GM23248 (cell line): Measurements from ENCODE around the gene MEIS2. TPM values are rescaled to one million over a fixed set of nuclear protein-coding genes. Genes with fewer than 3 reads are reported as not detected.

ENCODE experiments used
- DNase-seq: peaks from one replicate; pipeline ENCODE4 v3.0.0-alpha.2; 2015
- H2AFZ ChIP-seq: fragments of 200-600 bp; sonication (generic); 2 replicates; pipeline ENCODE4 v1.6.1; 2016; ENCODE audit warnings: antibody characterized with exemption
- H3F3A ChIP-seq: fragments of 200-600 bp; sonication (generic); 2 replicates; pipeline ENCODE4 v1.6.1; 2016; ENCODE audit warnings: mild to moderate bottlenecking, antibody characterized with exemption, mixed run types; ENCODE audit not compliant: insufficient read depth
- H3K27ac ChIP-seq: fragments of 200-600 bp; sonication (generic); 2 replicates; pipeline ENCODE4 v1.5.1; 2016; ENCODE audit warnings: mild to moderate bottlenecking
- H3K27me3 ChIP-seq: fragments of 200-600 bp; sonication (generic); replicated peaks from 2 replicates; pipeline ENCODE4 v1.6.1; 2016; ENCODE audit warnings: mild to moderate bottlenecking; ENCODE audit not compliant: insufficient read depth
- H3K36me3 ChIP-seq: fragments of 200-600 bp; sonication (generic); 2 replicates; pipeline ENCODE4 v1.6.1; 2016; ENCODE audit warnings: low read depth, mild to moderate bottlenecking
- H3K4me1 ChIP-seq: fragments of 200-600 bp; sonication (generic); 2 replicates; pipeline ENCODE4 v1.6.1; 2016; ENCODE audit warnings: mild to moderate bottlenecking; ENCODE audit not compliant: insufficient read depth
- H3K4me2 ChIP-seq: fragments of 200-600 bp; sonication (generic); one replicate; pipeline ENCODE4 v1.6.1; 2016; ENCODE audit warnings: mild to moderate bottlenecking; ENCODE audit not compliant: unreplicated experiment
- H3K4me3 ChIP-seq: fragments of 200-600 bp; sonication (generic); 2 replicates; pipeline ENCODE4 v1.5.1; 2016; ENCODE audit warnings: mild to moderate bottlenecking
- H3K79me2 ChIP-seq: fragments of 200-600 bp; sonication (generic); 2 replicates; pipeline ENCODE4 v1.6.1; 2016; ENCODE audit warnings: mild to moderate bottlenecking; ENCODE audit not compliant: insufficient read depth
- H3K9ac ChIP-seq: fragments of 200-600 bp; sonication (generic); 2 replicates; pipeline ENCODE4 v1.6.1; 2016; ENCODE audit warnings: mild to moderate bottlenecking
- H3K9me2 ChIP-seq: fragments of 200-600 bp; sonication (generic); 2 replicates; pipeline ENCODE4 v1.6.1; 2016; ENCODE audit warnings: mixed run types, mild to moderate bottlenecking, moderate library complexity; ENCODE audit not compliant: insufficient read depth
- H3K9me3 ChIP-seq: fragments of 200-600 bp; sonication (generic); one replicate; pipeline ENCODE4 v1.6.1; 2017; ENCODE audit warnings: low read depth
- H4K20me1 ChIP-seq: fragments of 200-600 bp; sonication (generic); 2 replicates; pipeline ENCODE4 v1.6.0; 2016; ENCODE audit not compliant: insufficient read depth
- EZH2 ChIP-seq: fragments of 200-600 bp; sonication (generic); IDR thresholded peaks from 2 replicates; pipeline ENCODE4 v1.6.1; 2018; ENCODE audit warnings: antibody characterized with exemption, mild to moderate bottlenecking; ENCODE audit not compliant: insufficient read depth, poor library complexity, severe bottlenecking
- EZH2phosphoT487 ChIP-seq: fragments of 200-600 bp; sonication (generic); IDR thresholded peaks from 2 replicates; pipeline ENCODE4 v1.6.1; 2018; ENCODE audit warnings: antibody characterized with exemption, moderate library complexity, mild to moderate bottlenecking, low read depth; ENCODE audit not compliant: insufficient read depth
- WGBS, 2 experiments: methylation state at CpG; one replicate each; pipeline ENCODE4 v1.1.6; 2015 to 2017; ENCODE audit warnings: low lambda C conversion rate in 2 of 2, low coverage in 1 of 2; ENCODE audit errors: missing lambda C conversion rate in 2 of 2; 5-methylcytosine and 5-hydroxymethylcytosine counted together
- in situ Hi-C: fragments of 300-500 bp; cut with MboI; formaldehyde crosslinking; loops from 2 replicates; pipeline ENCODE4 v1.15.0; 2020
- polyA plus RNA-seq: library from polyadenylated mRNA; unstranded; fragments of >200 nt; fragmentation: Nextera tagmentation; extraction: Ambion mirVana; gene quantifications from 2 replicates; pipeline ENCODE4 v1.2.1, GENCODE V29; 2016
- total RNA-seq: library from RNA; depleted of rRNA; stranded (reverse); fragments of >200 nt; shearing (Covaris generic); gene quantifications from 2 replicates; pipeline ENCODE4 v1.2.3, GENCODE V29; 2014

The MEIS2 gene
- total and polyA plus RNA-seq, 2 experiments from 2014 or later, result 23.7 to 24.1 TPM

DNA sequence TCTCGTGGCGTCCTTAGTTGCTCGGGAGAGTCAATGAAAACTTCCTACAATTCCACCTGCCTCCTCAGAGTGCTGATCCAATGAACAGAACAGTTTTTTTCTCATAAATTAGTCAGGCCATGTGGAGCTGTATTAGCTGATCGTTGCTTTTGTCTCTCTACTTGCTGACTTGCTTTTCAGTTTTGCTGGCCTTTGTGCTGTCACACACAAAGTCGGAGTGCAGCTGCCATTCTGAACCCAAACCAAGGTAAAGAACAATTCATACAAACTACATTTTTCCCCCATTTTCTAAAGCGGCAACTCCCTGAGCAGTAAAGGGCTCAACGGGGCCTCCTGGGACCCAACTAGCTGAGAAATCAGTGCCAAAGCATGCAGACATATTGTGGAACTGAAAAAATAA, 43.1 kb downstream of the MEIS2 start:
- Histone ChIP-seq H4K20me1 (0 out of 2 replicates have a peak, but pooled peaks cover 4% of the 10 kb centered on the region), H3K9ac (no peak overlapping the region), H3F3A (peaks cover 22% of the 10 kb centered on the region), H3K4me2 (no peak overlapping the region), H3K27ac (no peak overlapping the region), H3K36me3 (peaks cover 39% of the 10 kb centered on the region), H2AFZ (no peak overlapping the region), H3K79me2 (peaks cover 75% of the 10 kb centered on the region), H3K9me2 (no peaks in the 10 kb centered on the region), H3K4me1 (peaks cover 14% of the 10 kb centered on the region), H3K9me3 (no peaks in the 10 kb centered on the region), H3K27me3 (no peaks in the 10 kb centered on the region), H3K4me3 (no peak overlapping the region)
- in situ Hi-C loops, result no loop called here
- TF ChIP-seq EZH2 (no peak), EZH2phosphoT487 (no peak)
- no peak for DNase-seq
- 87 to 97% methylated on average over 7 of the region's 7 CpGs for WGBS, 2 experiments

DNA sequence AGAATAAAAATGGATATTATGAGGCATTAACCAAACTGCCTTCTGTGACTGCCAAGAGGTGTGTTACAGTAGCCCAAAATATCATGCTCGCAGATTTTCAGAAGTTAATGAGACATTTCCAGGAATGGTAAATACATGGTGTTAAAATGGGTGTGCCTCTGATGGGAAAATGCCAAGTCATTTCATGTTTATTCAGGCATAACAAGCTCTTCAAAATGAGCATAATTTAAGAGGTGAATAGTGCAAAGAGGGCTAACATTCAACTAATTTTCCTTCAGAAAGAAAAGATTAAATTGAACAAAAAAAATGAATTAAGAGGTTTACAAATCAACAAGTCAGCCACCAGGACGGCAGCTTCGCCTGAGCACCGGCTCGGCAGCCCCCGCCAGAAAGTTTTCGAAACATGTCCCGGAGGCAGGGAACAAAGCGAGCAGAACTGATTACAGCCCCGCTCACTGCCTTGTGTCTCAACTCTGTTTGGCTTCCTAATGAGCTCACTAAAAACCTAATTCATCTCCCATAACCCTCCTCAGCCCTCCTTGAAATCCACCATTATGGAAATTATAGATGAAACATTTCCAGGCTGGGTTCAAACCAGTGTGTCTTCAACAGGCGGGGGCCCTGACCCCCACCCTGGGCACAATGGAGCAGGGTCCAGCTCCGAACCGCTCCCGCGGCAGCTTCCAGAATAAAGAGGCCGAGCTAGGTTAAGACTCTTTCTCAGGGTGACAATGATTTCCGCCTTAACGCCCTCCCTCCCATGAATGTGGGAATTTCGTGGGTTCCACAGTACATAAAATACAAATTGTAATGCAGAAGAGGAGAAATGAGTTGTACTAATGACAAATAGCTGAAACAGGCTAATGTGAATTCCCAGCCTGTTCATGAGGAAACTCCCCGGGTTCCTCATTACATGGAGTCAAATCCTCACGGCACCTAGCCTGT, 43.9 kb downstream of the MEIS2 start:
- H3K27ac ChIP-seq, result no peak overlapping the region

DNA sequence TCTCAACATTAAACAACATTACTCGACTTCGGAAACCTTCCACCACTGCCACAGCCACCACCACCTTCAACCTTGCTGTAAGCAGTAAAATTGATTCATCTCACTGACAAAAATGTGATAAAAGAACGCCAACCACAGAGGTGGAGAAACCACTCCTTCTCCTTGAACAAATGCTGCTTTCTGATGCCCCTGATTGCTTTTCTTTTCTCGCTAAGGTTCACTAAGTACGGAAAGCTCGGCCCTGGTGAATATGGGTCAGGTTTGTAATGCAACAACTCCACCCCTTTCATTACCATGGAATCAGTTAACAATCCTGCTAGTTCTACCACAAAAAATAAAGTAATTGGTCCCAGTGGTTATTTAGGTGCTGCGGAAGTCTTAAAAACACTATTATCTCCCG, 44.9 kb downstream of the MEIS2 start:
- Histone ChIP-seq H2AFZ (no peak overlapping the region), H3K4me3 (no peak overlapping the region), H3K4me2 (no peak overlapping the region), H3K27me3 (no peaks in the 10 kb centered on the region), H3K9me2 (no peaks in the 10 kb centered on the region), H3K4me1 (peaks cover 14% of the 10 kb centered on the region), H4K20me1 (0 out of 2 replicates have a peak, but pooled peaks cover 4% of the 10 kb centered on the region), H3K79me2 (peaks cover 83% of the 10 kb centered on the region), H3K27ac (no peak overlapping the region), H3K9me3 (no peaks in the 10 kb centered on the region), H3K9ac (no peak overlapping the region), H3F3A (peaks cover 20% of the 10 kb centered on the region), H3K36me3 (peaks cover 26% of the 10 kb centered on the region)
- no peak for TF ChIP-seq EZH2
- TF ChIP-seq EZH2phosphoT487, result no peak
- 94 to 96% methylated on average over 8 of the region's 8 CpGs for WGBS, 2 experiments
- in situ Hi-C loops, result no loop called here
- no peak for DNase-seq

More for the DNA sequence above, 43.9 kb downstream of the MEIS2 start:
- Histone ChIP-seq H3K79me2 (peaks cover 80% of the 10 kb centered on the region), H3K9me3 (no peaks in the 10 kb centered on the region), H3K4me1 (peaks cover 14% of the 10 kb centered on the region), H4K20me1 (0 out of 2 replicates have a peak, but pooled peaks cover 4% of the 10 kb centered on the region), H3K4me3 (no peak overlapping the region), H3K4me2 (no peak overlapping the region), H3K27me3 (no peaks in the 10 kb centered on the region), H3K36me3 (peaks cover 35% of the 10 kb centered on the region), H3K9me2 (no peaks in the 10 kb centered on the region), H3F3A (peaks cover 22% of the 10 kb centered on the region), H2AFZ (no peak overlapping the region), H3K9ac (no peak overlapping the region)
- no peak for TF ChIP-seq EZH2phosphoT487
- TF ChIP-seq EZH2, result no peak
- DNase-seq, result no peak
- in situ Hi-C loops, result no loop called here
- 96 to 97% methylated on average over 21 of the region's 21 CpGs for WGBS, 2 experiments

DNA sequence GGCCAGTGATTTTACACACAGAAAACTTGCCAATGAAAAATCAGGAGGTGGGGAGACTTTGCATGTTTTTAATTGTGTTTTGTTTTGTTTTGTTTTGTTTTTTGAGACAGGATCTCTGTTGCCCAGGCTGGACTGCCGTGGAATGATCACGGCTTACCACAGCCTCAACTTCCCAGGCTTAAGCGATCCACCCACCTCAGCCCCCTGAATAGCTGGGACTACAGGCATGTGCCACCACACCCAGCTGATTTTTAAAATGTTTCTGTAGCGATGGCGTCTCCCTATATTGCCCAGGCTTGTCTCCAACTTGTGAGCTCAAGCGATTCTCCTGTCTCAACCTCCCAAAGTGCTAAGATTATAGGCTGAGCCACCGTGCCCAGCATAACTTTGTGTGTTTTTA, 46.0 kb downstream of the MEIS2 start:
- Histone ChIP-seq H3K27ac (no peak overlapping the region), H3K4me2 (no peak overlapping the region), H3K27me3 (no peaks in the 10 kb centered on the region), H3K9me2 (no peaks in the 10 kb centered on the region), H2AFZ (no peak overlapping the region), H4K20me1 (0 out of 2 replicates have a peak, but pooled peaks cover 4% of the 10 kb centered on the region), H3K36me3 (peaks cover 19% of the 10 kb centered on the region; the same call in 1 of the 2 replicates), H3F3A (peaks cover 9% of the 10 kb centered on the region), H3K4me3 (no peak overlapping the region), H3K79me2 (peaks cover 95% of the 10 kb centered on the region), H3K9me3 (no peaks in the 10 kb centered on the region), H3K4me1 (peaks cover 11% of the 10 kb centered on the region), H3K9ac (no peak overlapping the region)
- in situ Hi-C loops, result no loop called here
- DNase-seq, result no peak
- TF ChIP-seq EZH2, result no peak
- no peak for TF ChIP-seq EZH2phosphoT487
- 72 to 78% methylated on average over 7 of the region's 7 CpGs for WGBS, 2 experiments
